ENCODE data around the gene RAB7B. TPM values are rescaled to one million over a fixed set of nuclear protein-coding genes. Genes with fewer than 3 reads are reported as not detected.

RAB7B gene
- total RNA-seq, 2 donors from 2014 or later = 0.18 TPM; not detected in 1

DNA sequence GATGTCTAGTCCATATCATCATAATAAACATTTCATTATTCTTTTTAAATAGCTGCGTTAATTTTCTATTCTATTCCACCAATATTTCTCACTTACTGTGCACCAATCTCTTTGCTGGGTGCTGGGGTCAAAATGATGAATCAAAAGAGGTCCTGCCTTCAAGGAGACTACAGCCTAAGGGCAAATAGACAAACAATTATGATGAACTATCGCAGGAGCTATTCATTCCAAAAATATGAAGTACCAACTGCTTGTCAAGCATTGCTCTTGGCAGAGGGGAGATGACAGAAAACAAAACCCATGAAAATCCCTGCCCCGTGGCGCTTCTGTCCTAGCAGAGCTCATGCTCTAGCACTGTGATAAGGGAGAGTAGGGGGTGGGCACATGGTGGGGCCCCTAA lies 31.1 kb downstream of the RAB7B start:
- H3K36me3 Mint-ChIP-seq (ENCODE audit: low read depth) = no peaks in the 10 kb centered on the region

GRCh38 chr1:205971082-205971481 lies 32.1 kb downstream of the RAB7B start:
- H3K4me1 Mint-ChIP-seq = peaks cover 15% of the 10 kb centered on the region
- no peaks in the 10 kb centered on the region for H3K9me3 ChIP-seq (ENCODE audit: control insufficient read depth, low read length, poor library complexity, severe bottlenecking)
- no peak overlapping the region for H3K4me3 Mint-ChIP-seq
- no peak for DNase-seq
- ATAC-seq = no peak
- no peak overlapping the region for H3K27ac Mint-ChIP-seq
- H3K27me3 Mint-ChIP-seq = no peaks in the 10 kb centered on the region
- H3K36me3 Mint-ChIP-seq (ENCODE audit: low read depth) = no peaks in the 10 kb centered on the region

More for the DNA sequence above, 31.1 kb downstream of the RAB7B start:
- H3K4me3 Mint-ChIP-seq = no peak overlapping the region
- no peaks in the 10 kb centered on the region for H3K9me3 ChIP-seq (ENCODE audit: control insufficient read depth, low read length, poor library complexity, severe bottlenecking)
- peaks cover 15% of the 10 kb centered on the region for H3K4me1 Mint-ChIP-seq
- H3K27ac Mint-ChIP-seq = no peak overlapping the region
- DNase-seq (no peak), ATAC-seq (no peak)
- H3K27me3 Mint-ChIP-seq = peaks cover 3% of the 10 kb centered on the region

DNA sequence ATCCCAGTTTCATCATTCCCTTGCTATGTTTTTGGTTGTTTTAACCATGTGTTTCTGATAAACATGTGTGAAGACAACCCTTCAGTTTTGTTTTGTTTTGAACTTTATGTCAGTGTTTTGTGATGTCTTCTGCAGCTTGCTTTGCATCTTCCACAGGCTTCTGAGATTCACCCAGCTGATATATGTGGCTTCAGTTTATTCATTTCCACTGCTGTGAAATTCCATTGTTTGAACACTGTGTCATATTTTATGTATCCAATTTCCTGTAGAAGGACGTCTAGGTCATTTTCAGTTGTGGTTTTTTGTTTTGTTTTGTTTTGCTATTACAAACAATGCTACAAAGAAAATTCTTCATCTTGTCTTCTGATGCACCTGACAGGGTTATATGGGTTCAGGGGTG lies 32.7 kb downstream of the RAB7B start:
- Mint-ChIP-seq H3K27ac (no peak overlapping the region), H3K27me3 (no peaks in the 10 kb centered on the region), H3K4me3 (no peak overlapping the region), H3K36me3 (ENCODE audit: low read depth) (no peaks in the 10 kb centered on the region), H3K4me1 (peaks cover 15% of the 10 kb centered on the region)
- ATAC-seq (no peak), DNase-seq (no peak)
- H3K9me3 ChIP-seq (ENCODE audit: control insufficient read depth, low read length, poor library complexity, severe bottlenecking) = no peaks in the 10 kb centered on the region

DNA sequence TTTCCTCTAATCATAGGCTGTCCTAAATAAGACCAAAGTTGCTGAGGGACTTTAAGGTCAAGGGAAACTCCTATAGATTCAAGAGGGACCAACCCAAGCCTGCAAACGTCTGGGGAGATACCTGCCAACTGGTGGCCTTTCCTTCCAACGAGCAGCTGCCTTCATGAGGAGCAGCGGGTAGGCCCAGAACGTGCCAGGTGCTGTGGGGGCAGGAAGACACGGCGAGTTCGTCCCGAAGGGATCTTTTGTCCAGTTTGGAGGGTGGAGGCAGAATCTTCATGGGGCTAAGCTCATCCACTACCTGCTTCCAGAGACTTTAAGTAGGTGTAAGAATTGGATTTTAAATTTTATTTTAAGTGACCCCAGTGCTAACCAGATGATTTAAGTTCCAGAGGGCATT lies 34.0 kb downstream of the RAB7B start:
- ATAC-seq = no peak
- no peak for DNase-seq
- Mint-ChIP-seq H3K4me3 (no peak overlapping the region), H3K36me3 (ENCODE audit: low read depth) (peaks cover 2% of the 10 kb centered on the region), H3K27ac (no peak overlapping the region), H3K4me1 (peaks cover 15% of the 10 kb centered on the region), H3K27me3 (peaks cover 6% of the 10 kb centered on the region)
- no peaks in the 10 kb centered on the region for H3K9me3 ChIP-seq (ENCODE audit: control insufficient read depth, low read length, poor library complexity, severe bottlenecking)

- Mint-ChIP-seq H3K27ac (no peak overlapping the region), H3K4me1 (peaks cover 4% of the 10 kb centered on the region), H3K36me3 (ENCODE audit: low read depth) (peaks cover 2% of the 10 kb centered on the region), H3K27me3 (peaks cover 18% of the 10 kb centered on the region), H3K4me3 (no peak overlapping the region)
- ATAC-seq (no peak), DNase-seq (no peak)
- no peaks in the 10 kb centered on the region for H3K9me3 ChIP-seq (ENCODE audit: control insufficient read depth, low read length, poor library complexity, severe bottlenecking)
Observed at GRCh38 chr1:205967554-205968335, 35.5 kb downstream of the RAB7B start.

- H3K27me3 Mint-ChIP-seq = peaks cover 24% of the 10 kb centered on the region
- H3K4me3 Mint-ChIP-seq = no peak overlapping the region
- H3K27ac Mint-ChIP-seq = no peak overlapping the region
- H3K9me3 ChIP-seq (ENCODE audit: control insufficient read depth, low read length, poor library complexity, severe bottlenecking) = no peaks in the 10 kb centered on the region
- no peak for DNase-seq
- no peak for ATAC-seq
- peaks cover 4% of the 10 kb centered on the region for H3K4me1 Mint-ChIP-seq
- peaks cover 2% of the 10 kb centered on the region for H3K36me3 Mint-ChIP-seq (ENCODE audit: low read depth)
Observed at GRCh38 chr1:205965036-205965884, 37.9 kb downstream of the RAB7B start.

GRCh38 chr1:205963352-205964155 lies 39.6 kb downstream of the RAB7B start:
- Mint-ChIP-seq H3K27ac (no peak overlapping the region), H3K4me3 (no peak overlapping the region), H3K27me3 (peaks cover 40% of the 10 kb centered on the region), H3K36me3 (ENCODE audit: low read depth) (peaks cover 2% of the 10 kb centered on the region), H3K4me1 (peaks cover 6% of the 10 kb centered on the region)
- no peak for DNase-seq
- no peaks in the 10 kb centered on the region for H3K9me3 ChIP-seq (ENCODE audit: control insufficient read depth, low read length, poor library complexity, severe bottlenecking)
- no peak for ATAC-seq

DNA sequence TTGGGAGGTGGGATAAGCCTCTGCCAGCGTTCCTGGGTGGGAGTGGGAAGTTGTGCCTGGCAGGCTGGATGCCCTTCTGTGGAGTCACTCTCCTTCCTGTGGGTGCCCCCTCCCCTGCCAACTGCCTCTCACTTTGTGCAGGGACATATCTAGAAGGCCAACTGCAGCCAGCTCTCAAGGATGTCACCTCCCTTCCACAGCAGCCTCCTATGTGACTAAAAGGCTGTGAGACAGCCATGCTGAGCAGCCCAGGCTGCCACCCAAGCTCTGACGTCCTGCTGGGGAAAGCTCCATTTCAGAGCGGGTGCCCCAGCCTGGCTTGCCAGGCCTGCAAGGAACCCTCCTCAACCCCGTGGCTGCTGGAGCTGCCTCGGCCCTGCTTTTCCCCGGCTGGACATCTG lies 40.4 kb downstream of the RAB7B start:
- H3K4me3 Mint-ChIP-seq = no peak overlapping the region
- DNase-seq (no peak), ATAC-seq (no peak)
- no peaks in the 10 kb centered on the region for H3K9me3 ChIP-seq (ENCODE audit: control insufficient read depth, low read length, poor library complexity, severe bottlenecking)
- peaks cover 2% of the 10 kb centered on the region for H3K36me3 Mint-ChIP-seq (ENCODE audit: low read depth)
- H3K4me1 Mint-ChIP-seq = peaks cover 6% of the 10 kb centered on the region
- peaks cover 40% of the 10 kb centered on the region for H3K27me3 Mint-ChIP-seq
- no peak overlapping the region for H3K27ac Mint-ChIP-seq

- no peak for ATAC-seq
- Mint-ChIP-seq H3K27ac (no peak overlapping the region), H3K4me3 (no peak overlapping the region), H3K4me1 (peaks cover 6% of the 10 kb centered on the region), H3K36me3 (ENCODE audit: low read depth) (peaks cover 2% of the 10 kb centered on the region), H3K27me3 (peaks cover 43% of the 10 kb centered on the region)
- no peak for DNase-seq
- H3K9me3 ChIP-seq (ENCODE audit: control insufficient read depth, low read length, poor library complexity, severe bottlenecking) = no peaks in the 10 kb centered on the region
Observed at GRCh38 chr1:205961991-205962820, 41.0 kb downstream of the RAB7B start.

GRCh38 chr1:205961405-205961804 lies 41.8 kb downstream of the RAB7B start:
- ATAC-seq (peak; percentile 44), DNase-seq (no peak)
- Mint-ChIP-seq H3K27me3 (peaks cover 50% of the 10 kb centered on the region), H3K4me1 (peaks cover 6% of the 10 kb centered on the region), H3K4me3 (no peak overlapping the region), H3K27ac (no peak overlapping the region), H3K36me3 (ENCODE audit: low read depth) (peaks cover 2% of the 10 kb centered on the region)
- no peaks in the 10 kb centered on the region for H3K9me3 ChIP-seq (ENCODE audit: control insufficient read depth, low read length, poor library complexity, severe bottlenecking)

- no peak overlapping the region for H3K4me3 Mint-ChIP-seq
- peaks cover 3% of the 10 kb centered on the region for H3K36me3 Mint-ChIP-seq (ENCODE audit: low read depth)
- H3K4me1 Mint-ChIP-seq = peaks cover 6% of the 10 kb centered on the region
- ATAC-seq = no peak
- no peaks in the 10 kb centered on the region for H3K9me3 ChIP-seq (ENCODE audit: control insufficient read depth, low read length, poor library complexity, severe bottlenecking)
- peak overlapping the region; percentile 74 for H3K27ac Mint-ChIP-seq
- H3K27me3 Mint-ChIP-seq = peaks cover 64% of the 10 kb centered on the region
- no peak for DNase-seq
Observed at GRCh38 chr1:205959789-205960188, 43.4 kb downstream of the RAB7B start.

GRCh38 chr1:205955499-205955898 lies 47.7 kb downstream of the RAB7B start:
- no peak for ATAC-seq
- no peak for DNase-seq
- peaks cover 7% of the 10 kb centered on the region for H3K4me1 Mint-ChIP-seq
- H3K36me3 Mint-ChIP-seq (ENCODE audit: low read depth) = peaks cover 2% of the 10 kb centered on the region
- peaks cover 61% of the 10 kb centered on the region for H3K27me3 Mint-ChIP-seq
- no peak overlapping the region for H3K27ac Mint-ChIP-seq
- no peak overlapping the region for H3K4me3 Mint-ChIP-seq
- H3K9me3 ChIP-seq (ENCODE audit: control insufficient read depth, low read length, poor library complexity, severe bottlenecking) = no peaks in the 10 kb centered on the region

Data from T-helper 17 cell (primary cell).